A673 (cell line): Measurements from ENCODE around the gene PLEKHS1.
"Not testable (repeated sequence)": the region's sequence is repeated elsewhere in the genome, so short reads cannot be mapped to it uniquely, and the experiment has no call there.

ENCODE experiments used
- CTCF ChIP-seq: fragments of 300-800, 200-600 bp; sonication (generic); conservative IDR thresholded peaks from 2 replicates; pipeline ENCODE4 v1.5.1; 2017; ENCODE audit warnings: low read depth, mild to moderate bottlenecking, antibody characterized with exemption, low read length, moderate library complexity, mixed read lengths
- EZH2 ChIP-seq: fragments of 200-600 bp; sonication (generic); IDR thresholded peaks from 2 replicates; pipeline ENCODE4 v1.6.1; 2017; ENCODE audit warnings: borderline replicate concordance, low read depth, mild to moderate bottlenecking, mixed read lengths, antibody characterized with exemption, low read length; ENCODE audit not compliant: poor library complexity, severe bottlenecking

GRCh38 chr10:113771131-113771530 is 19.6 kb downstream of the PLEKHS1 start:
- not testable (repeated sequence) for TF ChIP-seq CTCF, EZH2
